Nephron progenitor cell (in vitro differentiated cells): ENCODE data around the gene SLC23A1.

Experiments
- DNase-seq: peaks from one replicate; pipeline ENCODE4 v3.0.0; 2021
- H3K27ac Mint-ChIP-seq: 2 replicates; pipeline ENCODE4 v1.8.0; 2021; ENCODE audit warnings: mild to moderate bottlenecking, moderate library complexity, mixed read lengths
- H3K27me3 Mint-ChIP-seq: 2 replicates; pipeline ENCODE4 v1.8.0; 2021; ENCODE audit warnings: mild to moderate bottlenecking, low read depth, mixed read lengths; ENCODE audit not compliant: poor library complexity
- H3K36me3 Mint-ChIP-seq: 2 replicates; pipeline ENCODE4 v1.8.0; 2021; ENCODE audit warnings: low read depth, mixed read lengths
- H3K4me1 Mint-ChIP-seq: 2 replicates; pipeline ENCODE4 v1.8.0; 2021; ENCODE audit warnings: mixed read lengths
- H3K4me3 Mint-ChIP-seq: 2 replicates; pipeline ENCODE4 v1.8.0; 2021; ENCODE audit warnings: mild to moderate bottlenecking, moderate library complexity, mixed read lengths
- H3K9me3 Mint-ChIP-seq: 2 replicates; pipeline ENCODE4 v1.8.0; 2021; ENCODE audit warnings: mild to moderate bottlenecking, moderate library complexity, mixed read lengths
- CTCF ChIP-seq: fragments of 200-600 bp; sonication (generic); IDR thresholded peaks from 2 replicates; pipeline ENCODE4 v1.5.0; 2021; ENCODE audit warnings: antibody characterized with exemption

The SLC23A1 gene

DNA sequence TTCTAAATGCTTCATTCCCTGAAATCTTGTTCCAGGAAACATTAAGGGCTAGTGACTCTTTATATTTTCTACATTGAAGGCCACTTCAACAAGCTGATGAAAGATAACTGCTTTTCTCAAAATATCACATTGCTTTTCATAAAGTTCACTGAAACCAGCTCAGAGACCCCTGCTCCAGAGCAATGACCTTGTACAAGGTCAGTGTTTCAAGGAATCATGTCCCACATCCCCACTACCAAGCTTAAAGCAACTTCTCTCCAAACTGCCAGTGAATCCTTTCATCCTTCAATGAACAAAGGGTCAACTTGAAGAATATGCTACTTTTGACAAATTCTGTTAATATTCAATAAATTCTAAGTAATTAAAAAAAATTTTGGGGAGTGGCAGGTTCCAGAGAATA, 32.8 kb upstream of the SLC23A1 start:
- peaks cover 4% of the 10 kb centered on the region for H3K27me3 Mint-ChIP-seq
- TF ChIP-seq CTCF = no peak
- no peak overlapping the region for H3K4me3 Mint-ChIP-seq
- no peak for DNase-seq
- no peak overlapping the region for H3K27ac Mint-ChIP-seq
- H3K36me3 Mint-ChIP-seq = peaks cover 59% of the 10 kb centered on the region
- no peaks in the 10 kb centered on the region for H3K4me1 Mint-ChIP-seq
- H3K9me3 Mint-ChIP-seq = no peaks in the 10 kb centered on the region

- Mint-ChIP-seq H3K27ac (no peak overlapping the region), H3K9me3 (no peaks in the 10 kb centered on the region), H3K4me3 (no peak overlapping the region), H3K4me1 (no peaks in the 10 kb centered on the region), H3K36me3 (peaks cover 54% of the 10 kb centered on the region), H3K27me3 (peaks cover 4% of the 10 kb centered on the region)
- DNase-seq = no peak
- TF ChIP-seq CTCF = no peak
Measured at GRCh38 chr5:139415221-139415861, 32.2 kb upstream of the SLC23A1 start.

DNA sequence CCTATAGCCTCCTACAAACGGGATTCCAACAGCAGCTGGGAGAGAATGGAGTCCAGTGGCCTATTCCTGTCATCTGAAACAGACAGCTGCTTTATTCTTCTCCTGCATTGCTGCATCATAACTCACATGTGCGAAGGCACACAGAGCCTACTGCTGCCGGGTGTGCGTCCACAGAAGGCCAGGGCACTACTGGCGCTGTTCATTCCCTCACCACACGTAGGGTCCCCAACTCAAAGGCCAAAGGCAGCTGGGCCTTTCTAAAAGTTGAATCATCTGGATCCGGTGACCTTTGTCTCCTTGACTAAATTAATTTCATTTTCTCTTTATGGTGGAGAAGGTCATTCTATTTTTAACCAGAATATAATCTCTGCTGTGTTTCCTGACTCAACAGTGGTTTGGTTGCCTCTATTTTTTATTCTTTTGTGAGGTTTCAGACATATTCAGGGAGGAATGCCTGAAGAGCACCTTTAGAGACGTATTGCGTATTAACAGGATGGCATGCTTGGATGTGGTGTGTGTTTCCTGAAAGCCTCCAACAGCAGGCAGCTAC, 31.6 kb upstream of the SLC23A1 start:
- peaks cover 47% of the 10 kb centered on the region for H3K36me3 Mint-ChIP-seq
- H3K9me3 Mint-ChIP-seq = no peaks in the 10 kb centered on the region
- peaks cover 4% of the 10 kb centered on the region for H3K27me3 Mint-ChIP-seq
- no peak overlapping the region for H3K27ac Mint-ChIP-seq
- no peak overlapping the region for H3K4me3 Mint-ChIP-seq
- H3K4me1 Mint-ChIP-seq = no peaks in the 10 kb centered on the region
- DNase-seq = no peak
- TF ChIP-seq CTCF = no peak

- Mint-ChIP-seq H3K27me3 (peaks cover 4% of the 10 kb centered on the region), H3K4me1 (no peaks in the 10 kb centered on the region), H3K9me3 (no peaks in the 10 kb centered on the region), H3K4me3 (no peak overlapping the region), H3K27ac (no peak overlapping the region), H3K36me3 (peaks cover 42% of the 10 kb centered on the region)
- TF ChIP-seq CTCF = no peak
- DNase-seq = no peak
Measured at GRCh38 chr5:139413963-139414362, 30.9 kb upstream of the SLC23A1 start.

GRCh38 chr5:139413153-139413552, 30.1 kb upstream of the SLC23A1 start:
- no peak overlapping the region for H3K4me3 Mint-ChIP-seq
- no peaks in the 10 kb centered on the region for H3K4me1 Mint-ChIP-seq
- no peak for DNase-seq
- peaks cover 4% of the 10 kb centered on the region for H3K27me3 Mint-ChIP-seq
- H3K9me3 Mint-ChIP-seq = no peaks in the 10 kb centered on the region
- H3K27ac Mint-ChIP-seq = no peak overlapping the region
- H3K36me3 Mint-ChIP-seq = peaks cover 34% of the 10 kb centered on the region
- no peak for TF ChIP-seq CTCF
